CD4-positive, CD25-positive, alpha-beta regulatory T cell (primary cell): Measurements from ENCODE around the gene NMRAL1. TPM values are rescaled to one million over a fixed set of nuclear protein-coding genes. Genes with fewer than 3 reads are reported as not detected.

Experiments
- ATAC-seq, 2 donors: fragments of 150-1000 bp; cut with Tn5 transposase; one replicate each; pipeline ENCODE4 v1.10.0; 2021; ENCODE audit warnings: low read depth in 2 of 2, moderate number of reproducible peaks in 2 of 2, moderate library complexity in 1 of 2
- DNase-seq, 3 donors: peaks; one replicate each; pipeline versions ENCODE4 v3.0.0 to v3.0.0-alpha.2; 2012 to 2022; ENCODE audit warnings: mixed read lengths in 1 of 3
- H3K27ac ChIP-seq: one replicate; pipeline ENCODE4 v1.7.0; 2013; ENCODE audit warnings: mild to moderate bottlenecking, low read length; ENCODE audit not compliant: insufficient read depth, poor library complexity, severe bottlenecking
- H3K27me3 ChIP-seq: one replicate; pipeline ENCODE4 v1.7.0; 2013; ENCODE audit warnings: low read length; ENCODE audit not compliant: control insufficient read depth, insufficient read depth
- H3K36me3 ChIP-seq: one replicate; pipeline ENCODE4 v1.7.0; 2013; ENCODE audit warnings: mild to moderate bottlenecking, low read length, moderate library complexity; ENCODE audit not compliant: control insufficient read depth, insufficient read depth
- H3K4me1 ChIP-seq: 2 replicates; pipeline ENCODE4 v1.7.0; 2013; ENCODE audit warnings: mild to moderate bottlenecking, low read length; ENCODE audit not compliant: insufficient read depth, control insufficient read depth, poor library complexity, severe bottlenecking
- H3K4me3 ChIP-seq: one replicate; pipeline ENCODE4 v1.7.0; 2013; ENCODE audit warnings: low read depth, mild to moderate bottlenecking, low read length, moderate library complexity
- H3K9me3 ChIP-seq, 2 experiments: 1 replicate in 1 of 2; 2 replicates in 1 of 2; pipeline ENCODE4 v1.7.0; 2013; ENCODE audit warnings: low read length in 2 of 2, mild to moderate bottlenecking in 1 of 2, moderate library complexity in 1 of 2; ENCODE audit not compliant: control insufficient read depth in 2 of 2
- H3K27ac Mint-ChIP-seq, 3 donors: one replicate each; pipeline ENCODE4 v1.8.0; 2020 to 2022; ENCODE audit warnings: mild to moderate bottlenecking in 3 of 3, mixed read lengths in 3 of 3, moderate library complexity in 2 of 3
- H3K27me3 Mint-ChIP-seq: one replicate; pipeline ENCODE4 v1.8.0; 2022; ENCODE audit warnings: mild to moderate bottlenecking, mixed read lengths
- H3K36me3 Mint-ChIP-seq: one replicate; pipeline ENCODE4 v1.8.0; 2020; ENCODE audit warnings: mixed read lengths
- H3K4me1 Mint-ChIP-seq, 4 donors: one replicate each; pipeline ENCODE4 v1.8.0; 2020 to 2022; ENCODE audit warnings: mixed read lengths in 4 of 4, mild to moderate bottlenecking in 1 of 4
- H3K4me3 Mint-ChIP-seq, 4 donors: one replicate each; pipeline ENCODE4 v1.8.0; 2020 to 2022; ENCODE audit warnings: mild to moderate bottlenecking in 4 of 4, mixed read lengths in 4 of 4, moderate library complexity in 3 of 4
- H3K9me3 Mint-ChIP-seq, 7 donors: one replicate each; pipeline ENCODE4 v1.8.0; 2020 to 2022; ENCODE audit warnings: mixed read lengths in 7 of 7, mild to moderate bottlenecking in 3 of 7, moderate library complexity in 2 of 7
- polyA plus RNA-seq, 4 donors: library from polyadenylated mRNA; unstranded; fragments of 300-500 nt; fragmentation: Illumina TruSeq; gene quantifications; one replicate each; pipeline ENCODE4 v1.2.3, GENCODE V29; 2021
- total RNA-seq: library from RNA; stranded (reverse); gene quantifications from one replicate; pipeline ENCODE4 v1.2.3, GENCODE V29; 2022

NMRAL1 gene
- total and polyA plus RNA-seq, 5 donors from 2014 or later = 40.7 to 61.7 (median 50.7) TPM

DNA sequence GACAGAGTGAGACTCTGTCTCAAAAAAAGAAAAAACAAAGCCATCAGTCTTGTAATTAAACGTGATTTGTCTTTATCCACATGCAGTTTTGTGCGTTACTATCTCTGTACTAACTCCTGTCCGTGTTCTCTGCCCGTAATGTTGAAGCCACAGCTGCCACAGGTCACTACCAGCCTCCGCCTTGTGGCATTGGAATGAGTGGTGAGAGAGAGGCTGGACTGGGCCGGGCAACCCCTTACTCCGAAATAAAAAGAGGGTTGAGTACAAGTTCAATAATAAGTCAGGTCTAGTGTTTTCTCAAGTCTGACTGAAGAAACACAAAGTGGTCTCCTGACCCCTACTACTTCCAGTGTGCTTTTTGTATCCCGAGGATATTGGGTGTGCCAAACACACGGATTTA is 43.4 kb downstream of the NMRAL1 start:
- Mint-ChIP-seq H3K9me3 (no peaks in the 10 kb centered on the region), H3K27ac (peak overlapping the region in 1 of 3 donors; percentile 15), H3K4me3 (peak overlapping the region in 1 of 4 donors; percentile 52), H3K27me3 (no peaks in the 10 kb centered on the region), H3K4me1 (peaks cover 0 to 36% (median 18%) of the 10 kb centered on the region in 4 donors), H3K36me3 (peaks cover 24% of the 10 kb centered on the region)
- Histone ChIP-seq H3K36me3 (peaks cover 29% of the 10 kb centered on the region), H3K27ac (no peak overlapping the region), H3K9me3 (no peaks in the 10 kb centered on the region), H3K27me3 (no peaks in the 10 kb centered on the region), H3K4me1 (peaks cover 14% of the 10 kb centered on the region), H3K4me3 (no peak overlapping the region)
- ATAC-seq (no peak), DNase-seq (no peak)

DNA sequence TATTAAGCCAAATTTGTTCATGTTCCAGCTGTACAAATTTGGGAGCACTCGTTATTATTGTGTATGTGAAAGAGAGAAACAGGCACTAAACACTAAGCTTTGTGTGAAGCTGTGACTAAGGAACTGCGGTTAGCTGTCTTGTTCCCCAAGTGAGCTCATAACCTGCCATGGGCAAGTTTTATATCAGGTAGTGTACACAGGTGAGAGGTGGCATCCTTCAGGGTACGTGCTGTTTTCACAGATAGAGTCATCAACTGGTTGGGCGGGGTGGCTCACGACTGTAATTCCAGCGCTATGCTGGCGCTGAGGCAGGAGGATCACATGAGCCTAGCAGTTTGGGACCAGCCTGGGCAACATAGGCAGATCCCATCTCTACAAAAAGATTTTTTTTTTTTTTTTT is 45.9 kb downstream of the NMRAL1 start:
- no peak overlapping the region for H3K27ac ChIP-seq
- ATAC-seq (no peak), DNase-seq (no peak)
- H3K36me3 ChIP-seq = peaks cover 12% of the 10 kb centered on the region
- no peaks in the 10 kb centered on the region for H3K27me3 Mint-ChIP-seq
- peaks cover 21% of the 10 kb centered on the region for H3K4me1 ChIP-seq
- peak overlapping the region in 1 of 3 donors; percentile 7 for H3K27ac Mint-ChIP-seq
- H3K9me3 Mint-ChIP-seq = no peaks in the 10 kb centered on the region
- H3K9me3 ChIP-seq = no peaks in the 10 kb centered on the region
- peaks cover 12% of the 10 kb centered on the region for H3K36me3 Mint-ChIP-seq
- no peak overlapping the region for H3K4me3 ChIP-seq
- peaks cover 0 to 41% (median 17%) of the 10 kb centered on the region in 4 donors for H3K4me1 Mint-ChIP-seq
- H3K4me3 Mint-ChIP-seq = peak overlapping the region in 1 of 4 donors; percentile 60
- no peaks in the 10 kb centered on the region for H3K27me3 ChIP-seq

GRCh38 chr16:4426722-4427372 is 47.6 kb downstream of the NMRAL1 start:
- no peaks in the 10 kb centered on the region for H3K27me3 ChIP-seq
- no peaks in the 10 kb centered on the region for H3K27me3 Mint-ChIP-seq
- H3K36me3 ChIP-seq = peaks cover 11% of the 10 kb centered on the region
- H3K9me3 ChIP-seq = no peaks in the 10 kb centered on the region
- H3K4me3 ChIP-seq = peak overlapping the region; percentile 83
- peaks cover 21% of the 10 kb centered on the region for H3K4me1 ChIP-seq
- H3K4me3 Mint-ChIP-seq = peak overlapping the region; percentile 86 to 99 (median 97)
- peaks cover 0 to 38% (median 16%) of the 10 kb centered on the region in 4 donors for H3K4me1 Mint-ChIP-seq
- peaks cover 7% of the 10 kb centered on the region for H3K36me3 Mint-ChIP-seq
- H3K9me3 Mint-ChIP-seq = no peaks in the 10 kb centered on the region
- ATAC-seq (no peak), DNase-seq (no peak)
- H3K27ac ChIP-seq = peak overlapping the region; percentile 98
- H3K27ac Mint-ChIP-seq = peak overlapping the region; percentile 66 to 100 (median 99)

GRCh38 chr16:4426021-4426684 is 48.3 kb downstream of the NMRAL1 start:
- ATAC-seq (peak; percentile 35 to 37), DNase-seq (no peak)
- H3K27me3 Mint-ChIP-seq = no peaks in the 10 kb centered on the region
- H3K27ac ChIP-seq = peak overlapping the region; percentile 98
- H3K27me3 ChIP-seq = no peaks in the 10 kb centered on the region
- H3K4me3 Mint-ChIP-seq = peak overlapping the region; percentile 86 to 99 (median 97)
- H3K4me3 ChIP-seq = peak overlapping the region; percentile 83
- no peaks in the 10 kb centered on the region for H3K9me3 ChIP-seq
- H3K9me3 Mint-ChIP-seq = no peaks in the 10 kb centered on the region
- peak overlapping the region; percentile 97 to 100 (median 99) for H3K27ac Mint-ChIP-seq
- H3K36me3 Mint-ChIP-seq = peaks cover 7% of the 10 kb centered on the region
- peaks cover 21% of the 10 kb centered on the region for H3K4me1 ChIP-seq
- H3K36me3 ChIP-seq = peaks cover 7% of the 10 kb centered on the region
- peaks cover 0 to 36% (median 16%) of the 10 kb centered on the region in 4 donors for H3K4me1 Mint-ChIP-seq

DNA sequence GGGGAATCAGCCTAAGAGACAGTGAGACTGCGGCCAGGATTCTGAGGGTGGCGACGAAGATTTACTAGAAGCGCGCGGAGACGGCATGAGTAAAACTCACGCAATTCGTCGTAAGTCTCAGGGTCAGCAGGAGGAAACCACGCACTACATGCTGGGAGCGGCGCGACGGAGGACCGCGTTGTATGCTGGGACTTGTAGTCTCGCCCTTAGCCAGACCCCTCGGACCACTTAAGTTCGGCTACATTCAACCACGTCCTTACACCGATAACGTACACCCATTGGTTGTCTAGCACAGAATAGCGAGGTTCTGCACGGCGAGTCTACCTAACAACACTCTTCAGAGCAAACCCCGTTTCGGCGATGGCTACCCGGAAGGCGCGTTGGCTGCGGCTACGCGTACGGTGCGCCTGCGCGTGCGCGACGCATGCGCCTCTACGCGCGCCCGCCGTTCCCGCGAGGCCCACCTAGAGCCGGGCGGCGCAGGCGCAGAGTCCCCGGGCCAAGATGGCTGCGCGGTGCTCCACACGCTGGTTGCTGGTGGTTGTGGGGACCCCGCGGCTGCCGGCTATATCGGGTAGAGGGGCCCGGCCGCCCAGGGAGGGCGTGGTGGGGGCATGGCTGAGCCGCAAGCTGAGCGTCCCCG is 48.9 kb downstream of the NMRAL1 start, which contains the start of gene DNAJA3:
DNAJA3 (plus strand) TSS at position 491 of the 643 bp plus-strand sequence; CDS start at position 505, 14 bp downstream.
- H3K4me3 ChIP-seq = peak within 1 kb of the TSS; percentile 95
- DNase-seq = peak; percentile 89 to 97 (median 96)
- H3K9me3 ChIP-seq = no peaks in the 10 kb centered on the region
- no peaks in the 10 kb centered on the region for H3K27me3 ChIP-seq
- Mint-ChIP-seq H3K27me3 (no peaks in the 10 kb centered on the region), H3K4me3 (peak within 1 kb of the TSS; percentile 86 to 99 (median 97)), H3K27ac (peak within 1 kb of the TSS; percentile 99 to 100 (median 100)), H3K36me3 (peaks cover 7% of the 10 kb centered on the region), H3K9me3 (no peaks in the 10 kb centered on the region), H3K4me1 (peaks cover 0 to 32% (median 16%) of the 10 kb centered on the region in 4 donors)
- H3K27ac ChIP-seq = peak within 1 kb of the TSS; percentile 98
- ATAC-seq = peak; percentile 92 to 94
- H3K36me3 ChIP-seq = peaks cover under 1% of the 10 kb centered on the region
- peaks cover 21% of the 10 kb centered on the region for H3K4me1 ChIP-seq

DNA sequence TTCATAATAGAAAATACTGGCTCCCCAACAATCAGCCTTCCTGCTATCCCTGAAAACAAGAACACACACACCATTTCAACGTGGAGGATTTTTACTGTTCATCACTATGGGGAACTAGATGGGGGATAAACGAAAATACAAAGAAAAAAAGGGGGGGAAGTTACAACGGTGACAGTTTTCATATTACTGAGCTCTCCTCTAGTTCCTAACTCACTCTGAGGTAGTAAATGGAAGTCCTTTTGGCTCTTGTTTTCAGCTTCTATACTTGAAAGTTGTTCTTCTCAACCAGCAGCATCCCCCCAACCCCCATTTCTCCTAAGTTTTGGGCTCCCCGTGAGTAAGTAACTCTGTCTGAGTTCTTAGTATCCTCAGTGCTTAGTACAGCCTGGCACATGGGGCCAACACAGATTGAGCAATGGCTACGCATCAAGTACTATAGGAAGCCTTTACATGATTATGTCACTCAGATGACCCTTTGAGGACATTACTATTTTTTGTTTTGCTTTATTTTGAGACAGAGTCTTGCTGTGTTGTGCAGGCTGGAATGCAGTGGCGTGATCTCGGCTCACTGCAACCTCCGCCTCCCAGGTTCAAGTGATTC is 53.8 kb downstream of the NMRAL1 start:
- H3K36me3 Mint-ChIP-seq = peaks cover under 1% of the 10 kb centered on the region
- peaks cover 0 to 16% (median 6%) of the 10 kb centered on the region in 4 donors for H3K4me1 Mint-ChIP-seq
- Histone ChIP-seq H3K27me3 (no peaks in the 10 kb centered on the region), H3K9me3 (no peaks in the 10 kb centered on the region), H3K4me3 (no peak overlapping the region), H3K36me3 (no peaks in the 10 kb centered on the region), H3K27ac (no peak overlapping the region), H3K4me1 (peaks cover 19% of the 10 kb centered on the region)
- H3K27ac Mint-ChIP-seq = no peak overlapping the region
- H3K4me3 Mint-ChIP-seq = peak overlapping the region in 2 of 4 donors; percentile 34 to 66
- DNase-seq (no peak), ATAC-seq (no peak)
- no peaks in the 10 kb centered on the region for H3K9me3 Mint-ChIP-seq
- peaks cover 7% of the 10 kb centered on the region for H3K27me3 Mint-ChIP-seq

- Histone ChIP-seq H3K36me3 (no peaks in the 10 kb centered on the region), H3K9me3 (no peaks in the 10 kb centered on the region), H3K4me3 (no peak overlapping the region), H3K4me1 (peaks cover 26% of the 10 kb centered on the region), H3K27ac (no peak overlapping the region), H3K27me3 (no peaks in the 10 kb centered on the region)
- peak overlapping the region in 1 of 3 donors; percentile 26 for H3K27ac Mint-ChIP-seq
- peaks cover 0 to 21% (median 14%) of the 10 kb centered on the region in 4 donors for H3K4me1 Mint-ChIP-seq
- no peaks in the 10 kb centered on the region for H3K9me3 Mint-ChIP-seq
- H3K4me3 Mint-ChIP-seq = peak overlapping the region in 2 of 4 donors; percentile 27 to 54
- peaks cover 3% of the 10 kb centered on the region for H3K36me3 Mint-ChIP-seq
- peaks cover 11% of the 10 kb centered on the region for H3K27me3 Mint-ChIP-seq
- DNase-seq (no peak), ATAC-seq (no peak)
Measured at GRCh38 chr16:4419402-4419959, 54.9 kb downstream of the NMRAL1 start.
